ENCODE measurements around the gene TBC1D7.

Gene TBC1D7

DNA sequence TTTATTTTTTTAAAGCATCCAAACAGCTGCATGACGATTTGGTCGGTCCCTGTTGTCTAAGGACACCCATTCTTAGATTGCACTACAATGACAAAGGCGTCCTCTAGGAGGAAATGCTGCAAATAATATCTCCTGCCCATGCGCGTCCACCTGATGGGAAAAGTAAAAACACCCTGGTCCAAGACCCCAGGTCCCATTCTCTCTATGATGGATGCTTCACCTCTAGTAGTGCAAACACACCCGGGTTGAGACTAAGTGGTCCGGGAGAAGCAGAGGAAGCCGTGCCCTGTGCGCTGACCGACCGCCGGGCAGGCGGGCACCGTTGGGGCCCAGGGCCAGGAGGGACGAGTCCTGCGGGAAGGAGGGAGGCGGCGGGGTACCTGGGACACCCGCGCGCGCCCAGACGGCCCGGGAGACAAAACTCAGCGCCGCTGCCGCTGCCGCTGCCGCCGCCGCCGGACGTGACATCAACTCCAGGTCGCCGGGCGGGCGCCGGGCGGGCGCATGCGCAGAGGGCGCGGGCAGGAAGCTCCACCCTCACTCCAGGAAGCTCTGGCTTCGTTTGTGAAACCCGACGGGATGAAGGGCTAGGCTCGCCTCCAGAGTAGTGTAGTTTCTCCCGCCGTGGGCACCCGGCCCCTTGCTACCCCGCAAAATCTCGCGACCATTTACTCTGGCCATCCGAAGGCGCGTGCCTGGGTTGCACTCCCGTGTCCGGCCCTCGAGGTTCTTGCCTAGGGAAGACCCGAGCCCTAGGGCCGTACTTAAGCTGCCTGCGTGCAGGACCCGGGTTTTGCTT lies at the start of gene TBC1D7:
TSS of gene TBC1D7 (minus strand) at position 462 of the 799 bp plus-strand sequence. CDS start 1,639 bp downstream, outside the sequence.
- DNase-seq: peak; percentile 80 to 87

DNA sequence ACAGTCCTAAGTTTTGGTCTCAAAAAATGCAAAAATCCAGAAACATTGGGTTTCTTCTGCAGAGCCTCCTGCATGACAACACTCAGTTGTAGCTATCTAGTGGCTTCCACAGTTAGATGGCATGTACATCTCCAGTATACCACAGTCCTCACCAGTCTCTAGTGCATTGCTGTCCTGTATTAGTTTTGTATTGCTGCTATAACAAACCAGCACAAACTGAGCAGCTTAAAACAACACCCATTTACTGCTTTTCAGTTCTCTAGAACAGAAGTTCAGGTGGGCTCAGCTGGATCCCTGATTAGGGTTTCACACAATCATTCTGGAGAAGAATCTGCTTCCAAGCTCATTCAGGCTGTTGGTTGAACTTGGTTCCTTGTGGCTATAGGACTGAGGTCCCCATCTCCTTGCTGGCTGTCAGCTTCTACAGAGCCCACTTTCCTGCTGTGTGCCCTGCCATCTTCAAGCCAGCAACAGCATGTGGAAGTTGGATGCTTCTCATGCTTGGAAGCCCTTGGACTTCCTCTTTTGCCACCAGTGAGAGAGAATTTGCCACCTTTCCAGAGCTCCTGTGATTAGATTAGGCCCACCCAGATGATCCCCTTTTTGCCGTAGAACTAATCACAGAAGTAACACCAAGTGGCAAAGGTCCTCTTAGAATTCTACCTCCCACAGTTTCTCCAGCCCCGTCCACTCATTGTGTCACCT lies 48.9 kb upstream of the TBC1D7 start:
- DNase-seq: no peak

DNA sequence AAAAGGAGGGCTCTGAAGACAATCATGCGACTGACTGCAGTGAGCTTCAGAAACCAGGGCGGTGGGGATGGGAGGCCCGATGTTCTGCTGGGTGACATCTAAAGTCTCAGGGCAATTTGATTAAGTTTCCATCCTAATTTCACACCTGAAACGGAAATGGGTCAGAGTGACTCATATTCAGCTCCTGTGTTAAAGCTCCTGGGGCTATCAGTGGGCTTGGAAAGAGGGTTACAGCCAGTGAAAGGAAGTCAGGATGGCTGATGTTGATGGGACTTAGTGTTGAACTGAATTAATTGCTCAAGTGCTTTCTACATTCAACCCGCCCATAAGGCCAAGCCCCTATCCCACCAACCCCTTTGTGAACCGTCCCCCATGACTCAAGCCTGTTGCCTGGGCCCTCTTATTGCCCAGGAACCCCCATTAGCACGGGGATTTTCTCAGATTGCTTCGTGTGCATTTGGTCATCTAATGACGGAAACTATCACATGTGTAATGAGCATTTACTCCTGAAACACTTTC lies 47.1 kb upstream of the TBC1D7 start:
- no peak for DNase-seq

GRCh38 chr6:13373919-13374318 lies 45.6 kb upstream of the TBC1D7 start:
- no peak for DNase-seq

DNA sequence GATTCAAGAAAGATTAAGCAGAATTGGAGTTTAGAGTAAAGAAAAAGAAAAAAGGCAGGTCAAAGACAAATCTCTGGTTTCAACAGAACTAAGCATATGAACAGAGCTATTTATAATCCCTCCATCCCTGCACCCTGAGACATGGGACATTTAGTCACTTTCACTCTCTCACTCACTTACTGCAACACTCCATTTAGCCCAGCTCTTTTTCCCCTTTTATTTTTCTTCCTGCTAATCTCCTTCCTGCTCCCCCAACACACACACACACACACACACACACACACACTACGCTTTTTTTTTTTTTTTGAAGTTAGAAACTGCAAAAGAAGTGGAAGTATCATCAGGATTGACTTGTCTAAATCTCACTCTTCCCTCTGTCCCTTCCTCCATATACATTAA lies 45.1 kb upstream of the TBC1D7 start:
- no peak for DNase-seq

GRCh38 chr6:13372688-13373487 lies 44.6 kb upstream of the TBC1D7 start:
- no peak for DNase-seq

- no peak for DNase-seq
Measured at GRCh38 chr6:13372076-13372475, 43.7 kb upstream of the TBC1D7 start.

DNA sequence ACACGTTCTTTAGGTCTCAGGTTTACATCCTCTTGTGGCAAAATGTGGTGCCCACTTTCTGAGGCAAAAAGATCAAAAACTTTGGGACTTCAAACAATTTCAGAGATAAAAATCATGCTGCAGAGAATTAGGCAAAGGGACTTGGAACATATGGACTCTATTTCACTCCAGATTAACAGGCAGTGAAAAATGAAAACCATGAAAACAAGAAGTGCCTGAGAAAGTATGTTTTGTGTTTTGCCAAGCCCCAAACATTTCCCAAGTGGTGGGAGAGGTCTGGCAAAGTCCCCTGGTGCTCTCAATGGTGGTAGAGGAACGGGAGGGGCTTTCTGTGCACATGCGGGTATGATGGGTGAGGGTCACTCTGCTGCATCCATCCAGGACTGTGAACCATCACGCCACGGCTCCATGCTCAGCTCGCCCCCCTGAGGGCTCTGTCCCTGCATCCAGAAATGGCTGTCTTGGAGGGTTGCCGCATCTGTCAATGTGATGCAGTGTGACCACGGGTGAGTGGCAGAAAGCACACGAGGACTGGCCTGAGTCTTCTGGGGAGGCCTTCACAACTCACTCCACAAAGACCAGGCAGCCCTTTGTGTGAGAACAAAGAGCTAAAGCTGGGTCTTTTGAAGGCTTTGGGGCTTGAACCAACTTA lies 43.2 kb upstream of the TBC1D7 start:
- no peak for DNase-seq

GRCh38 chr6:13370623-13371022 lies 42.3 kb upstream of the TBC1D7 start:
- no peak for DNase-seq

DNA sequence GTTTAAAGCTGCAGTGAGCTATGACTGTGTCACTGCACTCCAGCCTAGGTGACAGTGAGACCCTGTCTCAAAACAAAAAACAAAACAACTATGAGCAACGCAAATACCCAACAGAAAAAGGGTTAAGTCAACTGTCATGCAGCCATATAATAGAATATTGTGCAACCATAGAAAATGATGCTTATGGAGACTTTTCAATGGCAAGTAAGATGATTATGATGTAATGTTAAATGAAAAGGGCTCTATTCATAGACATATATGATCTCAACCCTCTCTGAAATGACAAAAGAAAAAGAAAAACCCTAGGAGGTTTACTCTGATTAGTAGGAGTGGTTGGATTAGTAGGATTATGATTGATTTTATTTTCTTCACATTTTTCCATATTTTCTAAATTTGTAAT lies 41.3 kb upstream of the TBC1D7 start:
- no peak for DNase-seq

- DNase-seq: no peak
Measured at GRCh38 chr6:13368731-13369115, 40.4 kb upstream of the TBC1D7 start.

- no peak for DNase-seq
Measured at GRCh38 chr6:13368079-13368730, 39.9 kb upstream of the TBC1D7 start.

DNA sequence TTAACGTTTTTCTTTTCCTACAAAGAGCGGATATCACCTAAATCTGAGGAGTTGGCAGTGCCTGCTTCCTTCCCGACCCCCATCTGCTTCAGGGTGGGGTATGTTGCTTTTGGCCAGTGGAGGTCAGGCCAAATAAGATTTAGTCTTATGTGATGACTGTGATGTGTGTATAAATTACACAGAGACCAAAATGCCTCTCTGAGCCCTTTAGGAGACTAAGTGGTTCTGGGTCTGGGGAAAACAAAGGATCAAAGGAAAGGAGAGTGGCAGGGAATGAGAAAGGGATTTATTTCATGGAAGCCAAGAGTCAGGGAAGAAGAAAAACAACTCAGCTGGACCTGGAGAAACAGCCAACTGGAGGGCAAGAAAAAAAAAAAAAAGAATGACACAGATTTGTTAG lies 39.1 kb upstream of the TBC1D7 start:
- DNase-seq: no peak

DNA sequence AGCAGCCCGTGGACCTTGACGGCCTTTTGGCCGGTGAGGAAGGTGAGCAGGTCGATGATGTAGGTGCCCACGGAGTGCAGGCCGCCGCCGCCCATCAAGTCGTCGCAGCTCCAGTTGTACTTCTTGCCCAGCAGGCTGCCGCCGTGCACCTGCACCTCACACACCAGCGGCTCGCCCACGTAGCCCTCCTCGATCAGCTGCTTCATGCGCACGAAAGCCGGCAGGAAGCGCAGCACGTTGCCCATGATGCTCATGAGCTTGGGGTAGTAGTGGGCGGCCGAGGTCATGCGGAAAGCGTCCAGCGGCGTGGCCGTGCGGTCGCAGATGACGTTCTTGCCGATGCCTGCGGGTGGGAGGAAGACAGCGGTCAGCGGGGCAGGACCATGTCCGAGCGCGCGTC lies 37.0 kb upstream of the TBC1D7 start:
- no peak for DNase-seq

DNA sequence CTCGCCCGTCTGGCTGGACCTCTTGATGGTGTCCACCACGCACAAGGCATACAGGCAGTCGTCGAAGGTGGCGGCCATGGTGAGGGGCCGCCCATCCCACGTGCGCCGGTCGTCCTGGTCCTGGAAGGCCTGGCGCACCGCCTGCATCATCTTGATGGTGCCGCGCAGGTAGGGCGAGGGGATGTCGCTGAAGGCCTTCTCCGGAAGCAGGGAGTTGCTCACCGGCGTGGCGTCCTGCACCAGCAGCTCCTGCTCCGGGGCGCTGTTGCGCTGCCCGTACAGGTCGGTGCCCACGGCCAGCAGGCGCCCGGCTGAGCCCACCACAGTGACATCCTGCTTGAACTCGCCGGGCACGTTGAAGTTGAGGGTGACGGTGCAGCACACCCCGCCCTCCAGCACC lies 36.5 kb upstream of the TBC1D7 start:
- DNase-seq: no peak

DNA sequence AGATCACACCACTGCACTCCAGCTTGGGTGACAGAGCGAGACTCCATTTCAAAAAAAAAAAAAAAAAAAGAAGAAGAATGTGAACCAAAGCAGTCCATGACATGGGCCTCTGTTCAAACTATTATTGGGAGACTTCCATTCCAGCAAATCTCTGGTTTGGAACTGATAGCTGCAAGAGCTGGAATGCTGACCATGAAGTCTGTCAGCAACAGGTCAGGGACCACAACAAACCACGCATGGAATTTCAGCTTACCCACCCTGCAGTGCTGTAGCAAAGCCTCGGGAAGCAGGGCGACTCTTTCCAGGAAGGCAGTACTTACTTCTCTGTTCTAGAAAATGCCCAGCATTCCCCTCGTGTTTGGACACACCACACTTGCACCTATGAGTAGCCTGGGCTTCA lies 34.1 kb upstream of the TBC1D7 start:
- DNase-seq: no peak

GRCh38 chr6:13360671-13361540 lies 32.6 kb upstream of the TBC1D7 start:
- no peak for DNase-seq

GRCh38 chr6:13359287-13359686 lies 30.9 kb upstream of the TBC1D7 start:
- DNase-seq: no peak

GRCh38 chr6:13358511-13358910 lies 30.2 kb upstream of the TBC1D7 start:
- DNase-seq: no peak

GRCh38 chr6:13357551-13358075 lies 29.3 kb upstream of the TBC1D7 start:
- peak in 1 of 2 donors; percentile 41 for DNase-seq
